ENCODE data around the gene CD44. TPM values are rescaled to one million over a fixed set of nuclear protein-coding genes. Genes with fewer than 3 reads are reported as not detected.

The CD44 gene
- total and polyA plus RNA-seq, 9 donors = 75.0 to 192 (median 135) TPM

- H3K36me3 ChIP-seq (ENCODE audit: control insufficient read depth, insufficient read depth, low read length) = peaks cover 14% of the 10 kb centered on the region
- no CpG with 5 or more reads among the region's 2 CpGs for WGBS (ENCODE audit: insufficient coverage)
Measured at GRCh38 chr11:35235157-35235468, 96.1 kb downstream of the CD44 start.

GRCh38 chr11:35235498-35235897 is 96.5 kb downstream of the CD44 start:
- no peak overlapping the region for H3K27ac ChIP-seq (ENCODE audit: low read length)
- peaks cover 10% of the 10 kb centered on the region for H3K36me3 ChIP-seq (ENCODE audit: control insufficient read depth, insufficient read depth, low read length)
- H3K4me3 ChIP-seq (ENCODE audit: low read length) = no peak overlapping the region
- no peaks in the 10 kb centered on the region for H3K27me3 ChIP-seq (ENCODE audit: control insufficient read depth, insufficient read depth, low read length)
- H3K4me1 ChIP-seq (ENCODE audit: control insufficient read depth, insufficient read depth, low read length) = peaks cover 3% of the 10 kb centered on the region
- peaks cover 2% of the 10 kb centered on the region for H3K9me3 ChIP-seq (replicated peaks; ENCODE audit: control insufficient read depth, low read depth, low read length)
- no peak for DNase-seq
- no CpG with 5 or more reads among the region's 1 CpG for WGBS (ENCODE audit: insufficient coverage)

More at GRCh38 chr11:35235157-35235468, 96.1 kb downstream of the CD44 start:
- Histone ChIP-seq H3K4me1 (ENCODE audit: control insufficient read depth, insufficient read depth, low read length) (peaks cover 3% of the 10 kb centered on the region), H3K9me3 (replicated peaks; ENCODE audit: control insufficient read depth, low read depth, low read length) (peaks cover 2% of the 10 kb centered on the region), H3K27me3 (ENCODE audit: control insufficient read depth, insufficient read depth, low read length) (no peaks in the 10 kb centered on the region), H3K27ac (ENCODE audit: low read length) (no peak overlapping the region), H3K4me3 (ENCODE audit: low read length) (no peak overlapping the region)
- no peak for DNase-seq

GRCh38 chr11:35235936-35236666 is 97.1 kb downstream of the CD44 start:
- H3K4me1 ChIP-seq (ENCODE audit: control insufficient read depth, insufficient read depth, low read length) = peaks cover 3% of the 10 kb centered on the region
- H3K27ac ChIP-seq (ENCODE audit: low read length) = no peak overlapping the region
- 86% methylated on average over 1 of the region's 4 CpGs for WGBS (ENCODE audit: insufficient coverage)

GRCh38 chr11:35236667-35237003 is 97.7 kb downstream of the CD44 start:
- Histone ChIP-seq H3K4me1 (ENCODE audit: control insufficient read depth, insufficient read depth, low read length) (peaks cover 3% of the 10 kb centered on the region), H3K27me3 (ENCODE audit: control insufficient read depth, insufficient read depth, low read length) (no peaks in the 10 kb centered on the region), H3K27ac (ENCODE audit: low read length) (no peak overlapping the region), H3K4me3 (ENCODE audit: low read length) (no peak overlapping the region), H3K9me3 (replicated peaks; ENCODE audit: control insufficient read depth, low read depth, low read length) (peaks cover 2% of the 10 kb centered on the region), H3K36me3 (ENCODE audit: control insufficient read depth, insufficient read depth, low read length) (no peaks in the 10 kb centered on the region)
- 60% methylated on average over 2 of the region's 5 CpGs for WGBS (ENCODE audit: insufficient coverage)
- DNase-seq = peak; percentile 61

More at GRCh38 chr11:35235936-35236666, 97.1 kb downstream of the CD44 start:
- Histone ChIP-seq H3K27me3 (ENCODE audit: control insufficient read depth, insufficient read depth, low read length) (no peaks in the 10 kb centered on the region), H3K36me3 (ENCODE audit: control insufficient read depth, insufficient read depth, low read length) (peaks cover 4% of the 10 kb centered on the region), H3K9me3 (replicated peaks; ENCODE audit: control insufficient read depth, low read depth, low read length) (peaks cover 2% of the 10 kb centered on the region), H3K4me3 (ENCODE audit: low read length) (no peak overlapping the region)
- no peak for DNase-seq

- H3K27ac ChIP-seq (ENCODE audit: low read length) = no peak overlapping the region
- WGBS (ENCODE audit: insufficient coverage) = no CpG with 5 or more reads among the region's 1 CpG
Measured at GRCh38 chr11:35237351-35237750, 98.4 kb downstream of the CD44 start.

GRCh38 chr11:35237860-35238715 is 99.1 kb downstream of the CD44 start:
- 60% methylated on average over 1 of the region's 15 CpGs for WGBS (ENCODE audit: insufficient coverage)

More at GRCh38 chr11:35237351-35237750, 98.4 kb downstream of the CD44 start:
- H3K36me3 ChIP-seq (ENCODE audit: control insufficient read depth, insufficient read depth, low read length) = no peaks in the 10 kb centered on the region
- no peaks in the 10 kb centered on the region for H3K27me3 ChIP-seq (ENCODE audit: control insufficient read depth, insufficient read depth, low read length)
- peaks cover 3% of the 10 kb centered on the region for H3K4me1 ChIP-seq (ENCODE audit: control insufficient read depth, insufficient read depth, low read length)
- H3K9me3 ChIP-seq (replicated peaks; ENCODE audit: control insufficient read depth, low read depth, low read length) = peaks cover 2% of the 10 kb centered on the region
- no peak overlapping the region for H3K4me3 ChIP-seq (ENCODE audit: low read length)
- DNase-seq = no peak

GRCh38 chr11:35238882-35239281 is 99.9 kb downstream of the CD44 start:
- no peaks in the 10 kb centered on the region for H3K9me3 ChIP-seq (replicated peaks; ENCODE audit: control insufficient read depth, low read depth, low read length)
- no peaks in the 10 kb centered on the region for H3K36me3 ChIP-seq (ENCODE audit: control insufficient read depth, insufficient read depth, low read length)
- peaks cover 3% of the 10 kb centered on the region for H3K4me1 ChIP-seq (ENCODE audit: control insufficient read depth, insufficient read depth, low read length)
- H3K27me3 ChIP-seq (ENCODE audit: control insufficient read depth, insufficient read depth, low read length) = no peaks in the 10 kb centered on the region
- H3K27ac ChIP-seq (ENCODE audit: low read length) = no peak overlapping the region
- no CpG with 5 or more reads among the region's 1 CpG for WGBS (ENCODE audit: insufficient coverage)
- H3K4me3 ChIP-seq (ENCODE audit: low read length) = no peak overlapping the region
- DNase-seq = no peak

More at GRCh38 chr11:35237860-35238715, 99.1 kb downstream of the CD44 start:
- H3K36me3 ChIP-seq (ENCODE audit: control insufficient read depth, insufficient read depth, low read length) = no peaks in the 10 kb centered on the region
- H3K27me3 ChIP-seq (ENCODE audit: control insufficient read depth, insufficient read depth, low read length) = no peaks in the 10 kb centered on the region
- DNase-seq = peak; percentile 72
- H3K4me1 ChIP-seq (ENCODE audit: control insufficient read depth, insufficient read depth, low read length) = peaks cover 3% of the 10 kb centered on the region
- H3K27ac ChIP-seq (ENCODE audit: low read length) = peak overlapping the region; percentile 23
- H3K4me3 ChIP-seq (ENCODE audit: low read length) = no peak overlapping the region
- H3K9me3 ChIP-seq (replicated peaks; ENCODE audit: control insufficient read depth, low read depth, low read length) = peaks cover 2% of the 10 kb centered on the region

- Histone ChIP-seq H3K27ac (ENCODE audit: low read length) (no peak overlapping the region), H3K27me3 (ENCODE audit: control insufficient read depth, insufficient read depth, low read length) (no peaks in the 10 kb centered on the region), H3K4me1 (ENCODE audit: control insufficient read depth, insufficient read depth, low read length) (peaks cover 3% of the 10 kb centered on the region), H3K9me3 (replicated peaks; ENCODE audit: control insufficient read depth, low read depth, low read length) (no peaks in the 10 kb centered on the region), H3K36me3 (ENCODE audit: control insufficient read depth, insufficient read depth, low read length) (no peaks in the 10 kb centered on the region), H3K4me3 (ENCODE audit: low read length) (no peak overlapping the region)
- DNase-seq = no peak
- WGBS (ENCODE audit: insufficient coverage) = 100% methylated on average over 2 of the region's 4 CpGs
Measured at GRCh38 chr11:35239471-35240075, 100.6 kb downstream of the CD44 start.

GRCh38 chr11:35241083-35241482 is 102.1 kb downstream of the CD44 start:
- no peak for DNase-seq
- H3K4me3 ChIP-seq (ENCODE audit: low read length) = no peak overlapping the region
- WGBS (ENCODE audit: insufficient coverage) = no CpG with 5 or more reads among the region's 1 CpG

GRCh38 chr11:35241531-35241930 is 102.6 kb downstream of the CD44 start:
- Histone ChIP-seq H3K4me1 (ENCODE audit: control insufficient read depth, insufficient read depth, low read length) (peaks cover 3% of the 10 kb centered on the region), H3K27me3 (ENCODE audit: control insufficient read depth, insufficient read depth, low read length) (no peaks in the 10 kb centered on the region), H3K27ac (ENCODE audit: low read length) (no peak overlapping the region), H3K9me3 (replicated peaks; ENCODE audit: control insufficient read depth, low read depth, low read length) (no peaks in the 10 kb centered on the region), H3K36me3 (ENCODE audit: control insufficient read depth, insufficient read depth, low read length) (no peaks in the 10 kb centered on the region), H3K4me3 (ENCODE audit: low read length) (no peak overlapping the region)
- WGBS (ENCODE audit: insufficient coverage) = 83% methylated on average over 1 of the region's 1 CpG
- DNase-seq = no peak

More at GRCh38 chr11:35241083-35241482, 102.1 kb downstream of the CD44 start:
- Histone ChIP-seq H3K27me3 (ENCODE audit: control insufficient read depth, insufficient read depth, low read length) (no peaks in the 10 kb centered on the region), H3K9me3 (replicated peaks; ENCODE audit: control insufficient read depth, low read depth, low read length) (no peaks in the 10 kb centered on the region), H3K27ac (ENCODE audit: low read length) (no peak overlapping the region), H3K36me3 (ENCODE audit: control insufficient read depth, insufficient read depth, low read length) (no peaks in the 10 kb centered on the region), H3K4me1 (ENCODE audit: control insufficient read depth, insufficient read depth, low read length) (peaks cover 3% of the 10 kb centered on the region)
